CD4-positive, alpha-beta T cell treated with Interleukin-15 for 4 hours (primary cell): ENCODE data around the gene TRIM17.

Source experiments
- DNase-seq: peaks from one replicate; pipeline ENCODE4 v3.0.0-alpha.2; 2020; ENCODE audit warnings: low spot score

TRIM17 gene

DNA sequence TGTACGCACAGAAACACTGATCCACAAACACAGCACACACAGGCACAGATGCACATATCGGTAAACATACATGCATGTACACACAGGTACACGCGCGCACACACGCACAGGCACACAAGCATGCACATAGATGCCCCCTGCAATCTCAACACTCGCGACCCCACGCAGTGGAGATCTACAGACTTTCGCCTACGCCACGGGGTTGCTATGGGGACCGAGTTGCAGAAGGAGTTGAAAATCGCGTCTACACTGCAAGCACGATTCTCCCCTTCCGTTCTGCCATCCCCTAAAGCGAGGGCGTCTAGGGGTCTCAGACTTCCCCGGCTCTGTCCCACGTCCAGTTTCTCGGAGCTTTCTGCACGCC is 826 bp downstream of the TRIM17 start:
- DNase-seq = no peak

DNA sequence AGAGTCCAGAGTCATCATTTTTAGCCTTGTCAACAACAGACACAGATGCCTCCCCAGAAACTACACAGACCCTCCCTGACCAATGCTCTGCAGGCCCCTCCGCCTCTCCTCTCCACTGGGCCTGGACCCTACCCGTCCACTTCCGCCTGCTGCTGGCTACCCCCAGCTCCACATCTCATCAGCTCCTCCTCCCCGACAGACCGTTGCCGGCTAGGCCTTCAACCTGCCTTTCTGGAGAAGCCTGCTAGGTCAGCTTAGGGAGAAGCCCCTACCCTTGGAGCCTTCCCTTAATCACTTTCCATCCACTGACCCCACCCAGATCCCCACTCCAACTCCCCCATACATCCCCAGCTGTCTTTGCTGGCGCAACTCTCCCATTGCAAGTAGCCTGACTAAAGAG is 1.4 kb downstream of the TRIM17 start:
- DNase-seq = no peak

DNA sequence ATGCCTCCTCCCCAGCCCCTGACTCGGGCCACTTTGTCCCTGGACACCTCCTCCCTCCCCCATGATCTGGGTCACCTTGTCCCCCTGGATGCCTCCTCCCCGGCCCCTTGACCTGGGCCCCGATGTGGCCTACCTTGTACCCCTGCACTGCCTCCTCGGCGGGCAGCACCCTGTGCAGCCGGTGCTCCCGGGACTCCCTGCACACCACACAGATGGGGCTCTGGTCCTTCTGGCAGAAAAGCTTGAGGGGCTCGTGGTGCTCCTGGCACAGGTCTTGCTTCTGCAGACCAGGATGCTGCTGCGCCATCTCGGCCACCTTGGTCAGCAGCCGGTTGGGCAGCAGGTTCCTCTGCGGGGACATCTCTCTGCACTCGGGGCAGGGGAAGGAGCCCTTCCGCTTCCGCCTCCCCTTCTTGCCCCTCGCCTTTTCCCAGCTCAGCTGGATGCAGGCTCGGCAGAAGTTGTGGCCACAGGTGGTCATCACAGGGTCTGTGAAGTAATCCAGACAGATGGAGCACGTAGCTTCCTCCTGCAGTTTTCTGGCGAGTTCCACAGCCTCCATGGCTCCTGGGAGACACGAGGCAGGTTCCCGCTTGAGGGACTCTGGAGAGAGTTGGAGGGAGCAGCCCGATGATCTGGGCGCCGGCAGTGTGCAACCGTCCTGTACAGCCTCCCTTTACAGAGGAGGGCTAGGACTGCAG is 2.0 kb downstream of the TRIM17 start:
- no peak for DNase-seq

DNA sequence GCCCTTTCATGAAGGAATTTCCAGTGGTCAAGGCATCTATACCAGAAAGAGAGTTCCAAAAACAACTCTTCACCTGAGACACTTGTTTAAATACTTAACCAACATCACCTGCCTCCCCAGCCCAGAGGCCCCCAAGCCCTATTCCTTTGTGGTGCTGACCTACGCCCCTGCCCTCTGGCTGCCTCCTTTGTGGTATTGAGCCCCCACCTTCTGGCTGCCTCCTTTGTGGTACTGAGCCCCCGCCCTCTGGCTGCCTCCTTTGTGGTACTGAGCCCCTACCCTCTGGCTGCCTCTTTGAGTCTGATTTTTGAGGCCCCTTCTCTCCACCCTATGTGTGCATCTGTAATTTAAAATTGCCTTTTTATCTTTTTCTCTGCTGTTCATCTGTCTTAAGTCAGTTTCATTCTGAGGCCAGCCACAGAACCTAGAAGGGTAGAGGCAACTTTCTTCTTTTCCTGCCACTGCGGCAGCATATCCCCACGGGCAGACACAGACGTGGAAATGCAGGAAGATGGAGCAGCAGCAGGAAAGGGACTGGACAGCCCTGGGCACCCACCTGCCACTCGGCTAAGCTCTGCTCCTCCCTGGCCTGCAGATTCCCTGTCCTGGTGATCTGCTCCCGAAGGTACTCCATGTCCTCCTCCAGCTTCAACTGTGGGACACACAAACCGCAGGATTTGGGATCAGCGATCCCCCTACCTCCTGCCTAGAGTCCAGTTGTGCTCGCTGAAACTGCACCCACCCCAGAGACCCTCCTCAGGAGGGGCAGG is 3.2 kb downstream of the TRIM17 start:
- DNase-seq = no peak

DNA sequence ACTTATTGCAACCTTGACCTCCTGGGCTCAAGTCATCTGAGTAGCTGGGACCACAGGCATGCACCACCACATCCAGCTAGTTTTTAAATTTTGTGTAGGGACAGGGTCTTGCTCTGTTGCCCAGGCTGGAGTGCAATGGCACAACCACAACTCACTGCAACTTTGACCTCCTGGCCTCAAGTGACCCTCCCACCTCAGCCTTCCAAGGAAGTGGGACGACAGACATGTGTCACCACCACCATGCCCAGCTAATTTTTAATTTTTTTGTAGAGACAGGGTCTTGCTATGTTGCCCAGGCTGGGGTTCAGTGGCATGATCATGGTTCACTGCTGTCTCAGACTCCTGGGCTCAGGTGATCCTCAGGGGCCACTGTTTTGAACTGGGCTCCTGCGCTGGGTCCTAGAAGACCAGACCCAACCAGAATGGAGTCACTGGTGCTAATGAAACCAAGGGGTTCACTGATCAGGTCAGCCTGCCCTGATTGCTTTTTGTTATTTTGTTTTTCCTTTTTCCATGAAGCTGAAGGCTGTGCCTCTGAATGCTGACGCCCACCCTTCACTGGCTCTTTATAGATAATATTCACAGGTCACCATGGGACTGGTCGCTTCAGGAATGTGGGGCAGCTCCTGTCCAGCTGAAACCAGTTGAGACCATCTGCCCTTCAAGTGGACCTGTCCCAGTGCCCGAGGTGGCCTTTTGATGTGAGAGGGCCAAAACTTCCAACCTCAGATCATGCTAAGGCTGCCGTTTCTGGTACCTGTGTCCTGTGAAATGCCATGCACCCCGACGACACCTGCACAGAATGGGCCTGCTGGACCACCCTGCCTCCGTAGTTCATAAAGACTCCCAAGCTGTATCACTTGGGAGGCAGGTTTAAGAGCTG is 4.9 kb downstream of the TRIM17 start:
- no peak for DNase-seq

DNA sequence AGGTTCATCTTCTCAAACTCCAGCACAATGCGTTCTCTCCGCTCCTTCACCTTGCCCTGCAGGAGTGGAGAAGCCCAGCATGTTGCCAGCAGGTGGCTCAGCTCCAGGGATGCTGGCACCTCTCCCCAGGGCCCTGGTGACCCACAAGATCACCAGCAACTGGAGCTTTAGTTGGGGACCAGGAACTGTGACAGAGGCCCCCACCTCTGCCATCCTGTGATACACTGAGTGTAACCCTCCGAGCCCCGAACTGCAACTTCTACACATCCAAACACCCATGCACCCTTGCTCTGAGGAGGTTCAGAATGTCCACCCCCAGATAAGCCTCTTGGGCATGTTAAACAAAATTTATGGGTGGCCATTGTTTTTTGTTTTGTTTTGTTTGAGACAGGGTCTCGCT is 5.5 kb downstream of the TRIM17 start:
- DNase-seq = no peak

DNA sequence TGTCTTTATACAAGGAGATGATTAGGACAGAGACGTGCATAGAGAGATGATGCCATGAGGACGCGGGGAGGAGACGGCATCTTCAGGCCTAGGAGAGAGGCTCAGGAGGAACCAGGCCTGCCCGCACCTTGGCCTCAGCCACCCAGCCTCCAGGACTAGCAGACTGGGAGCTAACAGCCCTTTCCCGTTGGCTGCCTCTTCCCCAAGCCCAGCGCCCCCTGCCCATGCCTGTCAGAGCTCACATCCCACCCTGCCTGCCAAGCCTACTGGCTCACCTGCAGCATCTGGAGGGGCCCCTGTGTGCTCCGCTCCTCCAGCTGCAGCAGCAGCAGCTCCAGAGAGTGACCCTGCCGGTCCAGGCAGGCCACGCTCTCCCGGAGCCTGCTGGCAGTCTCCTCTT is 6.0 kb downstream of the TRIM17 start:
- DNase-seq = no peak

DNA sequence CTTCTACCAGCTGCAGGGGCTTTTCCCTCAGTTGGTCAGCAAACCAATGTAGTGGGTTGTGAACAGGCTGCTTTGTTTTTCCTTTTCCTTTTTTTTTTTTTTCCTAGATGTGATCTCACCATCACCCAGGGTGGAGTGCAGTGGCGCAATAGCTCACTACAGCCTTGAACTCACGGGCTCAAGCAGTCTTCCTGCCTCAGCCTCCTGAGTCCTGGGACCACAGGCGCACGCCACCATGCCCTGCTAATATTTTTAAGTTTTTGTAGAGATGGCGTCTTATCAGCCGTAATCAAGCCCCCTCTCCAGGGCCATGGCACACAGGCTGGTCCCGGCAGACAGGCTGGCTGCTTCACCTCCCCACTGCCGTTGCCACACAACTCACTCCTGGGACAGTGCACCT is 6.6 kb downstream of the TRIM17 start:
- DNase-seq = no peak

DNA sequence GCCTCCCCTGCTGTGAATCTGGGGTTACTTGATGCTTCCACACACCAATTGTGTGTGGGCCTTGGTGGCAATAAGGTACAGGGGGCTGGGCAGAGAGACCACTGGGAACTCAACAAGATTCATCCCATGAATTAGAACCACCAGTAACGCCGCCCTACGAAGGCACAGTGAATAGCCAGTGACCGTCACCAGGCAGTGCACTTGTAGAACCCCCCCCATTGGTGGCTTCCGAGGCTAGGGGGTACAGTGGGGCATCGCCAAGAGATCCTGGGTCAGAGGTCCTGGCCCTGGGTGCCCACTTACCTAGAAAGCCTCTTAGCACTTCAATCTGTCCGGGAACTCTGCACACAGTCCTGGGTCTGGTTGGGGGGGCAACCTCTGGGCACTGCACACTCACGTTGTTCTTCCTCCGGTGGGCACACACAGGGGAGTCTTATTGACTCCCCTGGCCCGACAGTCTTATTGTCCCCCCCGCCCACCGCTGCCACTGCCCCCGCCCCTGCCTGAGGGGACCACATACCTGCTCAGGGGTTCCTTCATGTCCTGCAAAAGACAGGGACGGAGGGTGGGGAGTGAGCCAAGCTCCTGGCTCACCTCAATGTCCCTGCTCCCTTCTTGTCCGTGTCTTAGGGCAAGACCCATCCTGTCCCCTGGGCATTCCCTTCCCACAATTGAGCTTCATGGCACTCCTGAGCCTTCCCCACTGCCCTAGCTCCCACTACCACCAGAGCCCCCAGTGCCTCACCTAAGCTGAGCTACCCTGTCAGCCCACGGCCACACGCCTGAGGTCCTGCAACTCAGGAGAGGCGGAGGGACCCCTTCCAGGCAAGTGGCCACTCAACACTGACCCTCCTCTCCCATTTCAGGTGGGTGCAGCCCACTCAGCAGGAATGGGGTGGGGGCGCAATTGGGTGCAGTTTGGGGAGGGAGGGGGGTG is 7.5 kb downstream of the TRIM17 start:
- no peak for DNase-seq

DNA sequence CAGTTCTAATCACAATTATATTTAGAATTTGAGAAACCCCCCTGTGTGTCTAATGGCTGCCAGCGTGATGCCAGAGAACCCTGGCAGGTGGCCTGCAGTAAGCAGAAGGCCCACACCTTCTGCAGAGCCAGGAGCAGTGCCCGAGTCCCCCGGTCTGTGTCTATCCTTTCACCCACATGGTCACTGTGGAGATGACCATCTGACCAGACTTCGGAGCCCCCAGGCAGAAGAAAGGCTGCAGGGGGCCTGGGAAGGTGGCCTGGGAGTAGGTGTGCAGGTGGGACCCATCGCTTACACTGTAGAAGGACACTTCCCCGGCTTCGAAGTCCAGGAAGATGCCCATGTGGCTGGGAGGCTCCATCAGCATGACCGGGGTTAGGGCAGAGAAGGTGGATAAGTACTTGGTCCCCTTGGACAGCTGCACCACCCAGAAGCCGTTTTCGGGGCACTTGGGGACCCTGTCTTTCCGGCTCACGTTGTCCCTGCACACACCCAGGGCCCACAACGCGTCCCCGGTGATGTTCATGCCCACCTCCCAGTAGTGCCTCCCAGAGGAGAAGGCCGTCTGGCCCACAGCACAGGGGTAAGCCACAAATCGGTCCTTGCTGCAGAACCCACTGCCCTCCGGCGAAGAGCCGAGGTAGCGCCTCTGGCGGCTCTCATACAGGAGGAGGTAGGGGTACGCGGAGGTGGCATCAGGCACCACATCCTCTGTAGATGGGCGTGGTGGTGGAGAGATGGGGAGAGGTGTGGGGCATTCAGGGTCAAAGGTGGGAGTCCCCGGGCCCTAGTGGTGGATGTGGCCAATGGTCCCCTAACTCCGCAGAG is 8.4 kb downstream of the TRIM17 start:
- DNase-seq = no peak

DNA sequence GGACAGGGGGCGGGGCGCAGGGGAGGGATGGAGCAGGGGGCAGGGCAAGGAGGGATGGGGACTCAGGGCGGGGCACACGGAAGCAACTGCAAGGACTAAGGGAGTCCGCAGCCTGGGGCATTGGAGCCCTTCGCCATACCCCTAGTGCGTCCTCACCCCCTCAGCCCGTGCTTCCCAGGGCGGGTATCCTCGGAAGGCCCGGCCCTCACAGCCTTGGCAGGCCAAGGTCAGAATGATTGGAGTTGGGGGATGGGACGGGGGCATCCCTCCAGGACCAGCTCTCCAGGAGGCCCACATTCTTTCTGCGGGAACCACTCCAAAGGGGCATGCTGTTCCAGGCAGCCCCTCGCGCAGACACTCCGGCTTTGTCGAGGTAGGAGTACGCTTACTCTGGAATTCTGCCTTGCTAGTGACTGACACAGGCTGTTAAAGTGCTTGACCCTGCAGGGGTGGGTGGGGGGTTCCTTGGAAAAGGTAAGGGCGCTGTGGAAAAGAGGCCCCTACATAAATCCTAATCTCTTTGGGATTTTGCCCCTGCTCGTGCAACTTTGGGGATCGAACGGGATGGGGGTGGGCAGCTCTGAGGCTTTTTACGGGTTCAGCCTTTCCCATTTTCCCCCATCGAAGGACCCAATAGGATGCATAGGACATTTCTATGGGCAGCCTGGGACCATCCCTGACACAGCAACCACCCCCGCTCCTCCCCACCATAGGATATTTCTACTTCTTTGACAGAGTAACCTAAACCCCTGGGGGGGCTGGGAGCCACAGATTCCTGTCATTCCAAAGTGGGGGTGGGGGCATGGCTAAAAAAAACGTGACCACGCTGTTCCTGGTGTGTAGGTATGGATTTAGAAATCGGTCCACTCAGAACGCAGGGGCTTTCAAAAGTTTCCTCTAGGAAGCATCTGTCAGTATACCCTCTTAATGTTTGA is 9.3 kb downstream of the TRIM17 start:
- no peak for DNase-seq

DNA sequence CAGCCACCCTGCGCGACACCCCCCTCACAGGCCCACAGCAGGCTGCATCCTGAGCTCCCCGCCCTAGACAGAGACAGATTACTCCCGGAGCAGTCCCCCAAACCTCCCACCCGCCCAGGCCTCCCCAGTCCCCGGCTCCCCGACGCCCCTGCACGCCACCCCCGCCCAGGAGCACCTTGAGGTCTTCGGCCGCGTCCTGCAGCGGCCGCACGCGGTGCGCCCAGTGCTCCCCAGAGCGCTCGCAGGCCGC is 10.8 kb downstream of the TRIM17 start:
- DNase-seq = no peak

DNA sequence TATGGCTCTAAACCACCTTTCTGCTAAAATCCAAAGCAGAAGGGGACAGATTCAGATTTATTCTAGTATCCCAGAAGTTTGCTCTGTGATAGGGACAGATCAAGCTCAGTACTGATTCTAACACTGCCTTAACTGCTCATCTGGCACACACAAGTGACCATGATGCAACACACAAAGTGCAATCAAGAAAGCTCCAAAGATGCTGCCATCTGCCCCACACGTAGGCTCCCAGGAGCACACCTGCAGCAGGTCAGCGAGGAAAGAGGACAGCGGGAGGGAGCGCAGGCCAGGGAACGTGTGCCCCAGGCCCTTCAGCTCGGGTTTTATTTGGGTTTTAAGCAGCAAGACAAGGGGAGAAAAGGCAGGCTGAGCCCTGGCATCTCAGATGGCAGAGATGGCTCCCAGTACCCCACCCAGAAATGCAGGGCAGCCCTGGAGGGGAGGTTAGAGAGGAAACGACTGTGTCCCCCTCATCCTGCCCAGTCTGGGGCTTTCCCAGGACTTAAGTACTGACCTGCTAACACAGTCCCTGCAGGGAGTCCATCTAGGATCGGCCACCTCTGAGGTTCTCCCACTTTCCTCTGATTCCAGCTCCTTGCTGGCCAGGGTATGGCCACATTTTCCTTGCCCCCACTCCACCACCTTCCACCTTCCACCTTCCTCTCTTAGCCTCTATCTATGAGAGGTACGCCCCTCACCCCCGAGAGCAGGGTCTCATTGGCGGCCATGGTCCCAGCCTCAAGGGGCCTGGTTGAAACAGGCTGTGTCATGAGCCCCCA is 11.3 kb downstream of the TRIM17 start:
- DNase-seq = no peak

DNA sequence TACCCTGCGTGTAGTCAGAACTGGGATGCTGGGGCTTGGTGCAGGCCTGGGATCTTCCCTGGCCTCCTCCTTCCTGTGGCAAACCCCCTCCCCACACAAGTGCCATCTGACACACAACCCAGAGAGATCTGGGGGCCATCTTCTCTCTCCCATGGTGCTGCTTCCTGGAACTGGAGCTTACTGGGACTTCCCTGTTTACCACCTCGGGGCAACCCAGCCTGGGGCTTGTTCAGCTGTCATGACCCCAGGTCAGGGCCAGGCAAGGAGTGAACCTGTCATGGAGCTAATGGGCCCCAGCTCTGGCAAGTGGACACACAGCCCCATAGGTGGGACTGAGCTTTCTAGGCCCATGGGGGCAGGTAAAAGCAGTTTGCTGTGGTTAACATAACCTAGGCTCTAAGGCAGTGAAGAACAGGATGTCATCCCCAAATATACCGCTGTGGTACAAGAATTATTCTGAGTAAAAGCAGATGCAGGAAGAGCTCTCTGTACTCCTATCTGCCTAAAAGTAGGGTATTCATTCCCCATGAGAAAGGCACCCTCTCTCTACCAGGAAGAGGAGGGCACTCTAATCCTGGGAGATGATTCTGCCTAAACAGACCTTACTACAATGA is 12.4 kb downstream of the TRIM17 start:
- peak; percentile 2 for DNase-seq

DNA sequence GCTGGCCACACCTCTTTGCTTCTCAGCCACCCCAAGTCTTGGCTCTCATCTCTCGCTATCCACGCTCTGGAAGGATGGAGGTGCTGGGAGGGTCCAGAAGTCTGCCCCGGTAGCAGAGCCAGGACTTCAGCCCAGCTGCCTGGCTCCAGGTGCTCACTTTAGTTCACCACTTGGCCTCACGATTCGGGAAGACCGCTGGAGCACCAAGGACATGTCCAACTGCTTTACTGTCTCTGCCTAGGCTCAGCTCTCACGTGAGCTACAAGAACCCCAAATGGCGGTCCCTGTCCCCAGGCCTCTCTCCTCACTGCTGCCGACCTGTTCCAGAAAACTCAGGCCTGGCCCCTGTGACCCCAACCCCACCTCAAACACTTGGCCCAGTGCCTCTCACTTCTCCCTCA is 13.4 kb downstream of the TRIM17 start:
- no peak for DNase-seq

DNA sequence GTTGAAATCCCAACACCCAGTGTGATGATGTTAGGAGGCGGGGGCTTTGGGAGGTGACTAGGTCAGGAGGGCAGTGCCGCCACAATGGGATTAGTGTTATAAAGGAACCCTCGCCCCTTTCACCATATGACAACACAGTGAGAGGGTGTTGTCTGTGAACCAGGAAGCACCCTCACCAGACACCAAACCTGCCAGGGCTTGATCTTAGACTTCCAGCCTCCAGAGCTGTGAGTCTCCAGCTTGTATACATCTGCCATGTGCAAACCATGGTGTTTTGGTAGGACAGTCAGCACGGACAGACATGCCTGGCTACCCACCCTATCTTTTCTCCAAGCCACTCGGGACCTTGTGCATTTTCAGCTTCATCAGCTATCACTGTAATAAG is 14.0 kb downstream of the TRIM17 start:
- DNase-seq = no peak

DNA sequence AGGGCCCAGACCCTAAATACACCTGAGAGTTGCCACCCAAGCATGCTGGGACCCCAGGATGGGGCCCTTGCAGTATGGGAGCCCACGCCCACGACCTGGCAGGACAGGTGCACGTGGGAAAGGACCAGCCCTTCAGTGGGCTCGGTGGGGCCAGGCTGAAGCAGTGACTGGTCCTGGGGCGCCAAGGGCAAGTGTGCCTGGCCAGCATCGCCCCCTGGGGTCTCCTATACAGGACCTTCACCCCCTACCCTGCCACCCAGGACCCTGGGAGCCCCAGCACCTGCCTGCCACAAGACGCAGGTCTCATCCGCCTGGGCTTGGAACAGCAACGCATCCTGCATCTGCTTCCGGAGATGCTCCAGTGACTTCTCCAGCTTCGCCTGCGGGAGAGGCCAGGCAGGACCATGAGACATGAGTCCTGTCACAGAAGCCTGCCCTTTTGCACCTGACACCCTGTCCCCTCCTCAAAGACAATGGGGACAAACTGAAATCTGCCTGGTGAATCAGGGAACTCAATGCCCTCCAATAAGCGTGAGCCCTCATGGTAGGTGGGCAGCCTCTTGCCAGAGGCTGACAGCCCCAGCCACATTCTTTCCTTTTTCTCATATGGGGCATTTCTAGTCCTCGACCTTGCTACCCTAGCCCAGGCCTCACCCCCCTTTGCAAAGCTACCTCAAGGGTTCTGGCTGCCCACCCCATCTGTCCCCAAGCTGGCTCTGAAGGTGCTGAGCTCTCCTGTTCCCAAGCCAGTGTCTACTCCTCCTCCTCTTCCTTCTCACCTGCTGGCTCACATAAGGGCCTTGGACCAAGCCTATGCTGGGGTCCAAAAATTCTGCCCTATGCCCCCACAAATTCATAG is 14.7 kb downstream of the TRIM17 start:
- no peak for DNase-seq
